Measurements from ENCODE around the gene INPP5F. TPM values are rescaled to one million over a fixed set of nuclear protein-coding genes. Genes with fewer than 3 reads are reported as not detected.

Gene INPP5F
- total and polyA plus RNA-seq, 9 of the 15 experiments (the other 6 are each of a cell fraction or from before 2014, with no cell fraction given): 1.6 to 7.3 (median 6.0) TPM

GRCh38 chr10:119688033-119688508 lies 37.8 kb upstream of the INPP5F start:
- no peaks in the 10 kb centered on the region for H4K20me1 ChIP-seq (replicated peaks; ENCODE audit: control insufficient read depth, insufficient read depth, low read length)
- 43% methylated on average over 4 of the region's 4 CpGs for WGBS (ENCODE audit: insufficient coverage, low coverage, missing lambda C conversion rate)
- H3K9ac ChIP-seq (ENCODE audit: insufficient read depth in 1 of 2, low read depth in 2 of 2, low read length in 2 of 2): no peak overlapping the region
- in situ Hi-C loops (cut with MboI): loop anchor here (5.0 kb wide), 1 partner anchor 169 kb away; no protein-coding TSS in a partner anchor
- no peaks in the 10 kb centered on the region for H3K36me3 ChIP-seq (ENCODE audit: control insufficient read depth, insufficient read depth, low read length)
- ChIA-PET POLR2A (no interaction called here), CTCF (ENCODE audit: low intra/inter-chr PET ratio) (no interaction called here)
- no peaks in the 10 kb centered on the region for H3K9me3 ChIP-seq (replicated peaks; ENCODE audit: control insufficient read depth, insufficient read depth, low read depth, low read length)
- DNase-seq (ENCODE audit: extremely low read depth in 1 of 4, low spot score in 3 of 4): peak in 1 of 4 experiments; percentile 30
- H3K4me3 ChIP-seq: no peak overlapping the region
- no peaks in the 10 kb centered on the region for H3K27me3 ChIP-seq (ENCODE audit: control insufficient read depth in 2 of 2, insufficient read depth in 2 of 2, low read length in 2 of 2)
- H3K79me2 ChIP-seq (ENCODE audit: control insufficient read depth, insufficient read depth, low read length): no peaks in the 10 kb centered on the region
- FAIRE-seq: no peak
- no peaks in the 10 kb centered on the region for H3K9me1 ChIP-seq (ENCODE audit: control insufficient read depth, insufficient read depth, low read length)
- intact Hi-C loops (cut with micrococcal nuclease): loop anchor here (1.0 to 5.0 kb wide), 5 partner anchors 39 to 649 kb away; partner anchors contain the start of gene INPP5F
- no peak for ATAC-seq
- no TSS peak for BruUV-seq (replicated peaks)
- H3K4me2 ChIP-seq (ENCODE audit: insufficient read depth, low read length): no peak overlapping the region; the same call in 1 of the 2 replicates
- H2AFZ ChIP-seq (ENCODE audit: low read depth, low read length): peak overlapping the region; percentile 81; the same call in 1 of the 2 replicates
- H3K4me1 ChIP-seq (replicated peaks in 1 of 2; ENCODE audit: control insufficient read depth in 2 of 2, insufficient read depth in 2 of 2, low read length in 2 of 2): peaks cover 10 to 13% of the 10 kb centered on the region in 2 experiments; a peak in 4 of 5 replicates
- no peak overlapping the region for H3K27ac ChIP-seq (ENCODE audit: extremely low read depth, low read depth, low read length)
- TF ChIP-seq ATF2 (CRISPR knock-in tag; IDR thresholded peaks at IDR 0.05): no peak
- TF ChIP-seq ZNF174 (CRISPR knock-in tag; IDR thresholded peaks at IDR 0.05): 0 out of 2 replicates have a peak, but pooled peaks have one; percentile 16
- TF ChIP-seq THRB (CRISPR knock-in tag; conservative IDR thresholded peaks at IDR 0.05): 0 out of 2 replicates have a peak, but pooled peaks have one; percentile 56
- TF ChIP-seq RAD21 (CRISPR knock-in tag; conservative IDR thresholded peaks at IDR 0.05 in 1 of 2, IDR thresholded peaks at IDR 0.05 in 1 of 2): peak; percentile 73 to 74
- TF ChIP-seq HDAC8 (tag; IDR thresholded peaks at IDR 0.05): peak; percentile 94
- peak; percentile 46; the same call in 1 of the 2 replicates for TF ChIP-seq REST (IDR thresholded peaks at IDR 0.05; ENCODE audit: borderline replicate concordance)
- TF ChIP-seq REST (CRISPR knock-in tag; IDR thresholded peaks at IDR 0.05; ENCODE audit: low read depth): no peak
- TF ChIP-seq ZNF76 (CRISPR knock-in tag; IDR thresholded peaks at IDR 0.05; ENCODE audit: borderline replicate concordance): peak; percentile 74; the same call in 1 of the 2 replicates

All from K562 (cell line).